ENCODE results near the gene C4BPA.

The C4BPA gene

GRCh38 chr1:207173396-207173795, 69.4 kb downstream of the C4BPA start:
- no peak for FAIRE-seq
- no peak for DNase-seq (ENCODE audit: insufficient read length, low spot score)

GRCh38 chr1:207174913-207175312, 70.9 kb downstream of the C4BPA start:
- DNase-seq (ENCODE audit: insufficient read length, low spot score) (no peak), FAIRE-seq (no peak)

- no peak for FAIRE-seq
- DNase-seq (ENCODE audit: insufficient read length, low spot score) = no peak
Measured at GRCh38 chr1:207179036-207179435, 75.0 kb downstream of the C4BPA start.

GRCh38 chr1:207181847-207182246, 77.8 kb downstream of the C4BPA start:
- DNase-seq (ENCODE audit: insufficient read length, low spot score) (peak; percentile 13), FAIRE-seq (no peak)

- FAIRE-seq = no peak
- DNase-seq (ENCODE audit: insufficient read length, low spot score) = no peak
Measured at GRCh38 chr1:207186503-207186902, 82.5 kb downstream of the C4BPA start.

- FAIRE-seq (no peak), DNase-seq (ENCODE audit: insufficient read length, low spot score) (no peak)
Measured at GRCh38 chr1:207188901-207189300, 84.9 kb downstream of the C4BPA start.

GRCh38 chr1:207191061-207191460, 87.0 kb downstream of the C4BPA start:
- DNase-seq (ENCODE audit: insufficient read length, low spot score) (no peak), FAIRE-seq (no peak)

- no peak for FAIRE-seq
- no peak for DNase-seq (ENCODE audit: insufficient read length, low spot score)
Measured at GRCh38 chr1:207191776-207192175, 87.7 kb downstream of the C4BPA start.

- DNase-seq (ENCODE audit: insufficient read length, low spot score) (no peak), FAIRE-seq (no peak)
Measured at GRCh38 chr1:207194197-207194596, 90.2 kb downstream of the C4BPA start.

Data from HTR-8/SVneo (cell line).